ENCODE data around the gene SFSWAP.
"Not testable (repeated sequence)": the region's sequence is repeated elsewhere in the genome, so short reads cannot be mapped to it uniquely, and the experiment has no call there.

SFSWAP gene

DNA sequence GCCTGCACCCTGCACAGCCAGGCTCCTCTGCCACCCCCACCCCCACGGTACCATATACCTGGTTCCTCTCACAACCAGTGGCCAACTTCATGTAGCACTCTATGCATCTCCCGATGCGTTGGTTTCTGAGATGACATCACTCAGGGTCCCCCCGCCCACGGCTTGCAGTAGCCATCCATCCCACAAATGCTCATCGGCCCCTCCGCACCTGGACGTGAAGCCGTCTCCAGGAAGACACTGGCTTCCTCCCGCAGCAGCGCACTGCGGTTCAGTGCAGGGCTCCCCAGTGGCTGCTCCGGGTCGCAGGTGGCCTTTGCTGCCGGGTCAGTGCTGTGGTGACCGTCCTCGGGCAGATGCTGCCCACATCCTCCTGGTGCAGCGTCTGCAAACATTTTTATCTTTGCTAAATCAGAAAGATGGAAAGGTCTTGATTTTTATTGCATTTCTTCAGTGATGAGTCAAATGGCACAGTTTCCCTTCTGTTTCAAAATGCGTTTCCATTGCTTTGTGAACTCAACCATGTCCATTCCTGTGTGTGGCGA, 89.8 kb downstream of the SFSWAP start:
- TF ChIP-seq, protein P1, sequence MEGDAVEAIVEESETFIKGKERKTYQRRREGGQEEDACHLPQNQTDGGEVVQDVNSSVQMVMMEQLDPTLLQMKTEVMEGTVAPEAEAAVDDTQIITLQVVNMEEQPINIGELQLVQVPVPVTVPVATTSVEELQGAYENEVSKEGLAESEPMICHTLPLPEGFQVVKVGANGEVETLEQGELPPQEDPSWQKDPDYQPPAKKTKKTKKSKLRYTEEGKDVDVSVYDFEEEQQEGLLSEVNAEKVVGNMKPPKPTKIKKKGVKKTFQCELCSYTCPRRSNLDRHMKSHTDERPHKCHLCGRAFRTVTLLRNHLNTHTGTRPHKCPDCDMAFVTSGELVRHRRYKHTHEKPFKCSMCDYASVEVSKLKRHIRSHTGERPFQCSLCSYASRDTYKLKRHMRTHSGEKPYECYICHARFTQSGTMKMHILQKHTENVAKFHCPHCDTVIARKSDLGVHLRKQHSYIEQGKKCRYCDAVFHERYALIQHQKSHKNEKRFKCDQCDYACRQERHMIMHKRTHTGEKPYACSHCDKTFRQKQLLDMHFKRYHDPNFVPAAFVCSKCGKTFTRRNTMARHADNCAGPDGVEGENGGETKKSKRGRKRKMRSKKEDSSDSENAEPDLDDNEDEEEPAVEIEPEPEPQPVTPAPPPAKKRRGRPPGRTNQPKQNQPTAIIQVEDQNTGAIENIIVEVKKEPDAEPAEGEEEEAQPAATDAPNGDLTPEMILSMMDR (IDR thresholded peaks at IDR 0.05; ENCODE audit: low read depth, low read length, missing control alignments), result no peak
- no peak for DNase-seq (ENCODE audit: low read depth)
- no peak overlapping the region for H3K4me3 ChIP-seq (ENCODE audit: low read depth, low read length)

DNA sequence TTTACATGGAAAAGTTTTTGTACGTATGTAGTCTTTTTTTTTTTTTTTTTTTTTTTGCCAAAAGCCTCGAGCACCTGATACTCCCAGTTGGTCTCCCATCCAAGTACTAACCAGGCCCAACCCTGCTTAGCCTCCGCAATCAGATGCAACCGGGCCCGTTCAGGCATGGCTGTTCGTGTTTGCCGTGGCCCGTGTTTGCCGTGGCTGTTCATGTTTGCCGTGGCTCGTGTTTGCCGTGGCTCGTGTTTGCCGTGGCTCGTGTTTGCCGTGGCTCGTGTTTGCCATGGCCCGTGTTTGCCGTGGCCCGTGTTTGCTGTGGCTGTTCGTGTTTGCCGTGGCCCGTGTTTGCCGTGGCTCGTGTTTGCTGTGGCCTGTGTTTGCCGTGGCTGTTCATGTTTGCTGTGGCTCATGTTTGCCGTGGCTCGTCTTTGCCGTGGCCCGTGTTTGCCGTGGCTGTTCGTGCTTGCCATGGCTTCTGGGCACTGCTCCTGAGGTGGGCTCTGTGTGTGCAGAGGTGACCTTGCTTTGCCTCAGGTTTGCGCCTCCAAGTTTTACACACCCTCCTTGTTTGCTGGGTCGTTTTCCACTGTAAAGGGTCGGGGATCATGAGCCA, 90.5 kb downstream of the SFSWAP start:
- no peak for DNase-seq (ENCODE audit: low read depth)
- no peak overlapping the region for H3K4me3 ChIP-seq (ENCODE audit: low read depth, low read length)
- TF ChIP-seq, protein P1 (IDR thresholded peaks at IDR 0.05; ENCODE audit: low read depth, low read length, missing control alignments), result no peak

DNA sequence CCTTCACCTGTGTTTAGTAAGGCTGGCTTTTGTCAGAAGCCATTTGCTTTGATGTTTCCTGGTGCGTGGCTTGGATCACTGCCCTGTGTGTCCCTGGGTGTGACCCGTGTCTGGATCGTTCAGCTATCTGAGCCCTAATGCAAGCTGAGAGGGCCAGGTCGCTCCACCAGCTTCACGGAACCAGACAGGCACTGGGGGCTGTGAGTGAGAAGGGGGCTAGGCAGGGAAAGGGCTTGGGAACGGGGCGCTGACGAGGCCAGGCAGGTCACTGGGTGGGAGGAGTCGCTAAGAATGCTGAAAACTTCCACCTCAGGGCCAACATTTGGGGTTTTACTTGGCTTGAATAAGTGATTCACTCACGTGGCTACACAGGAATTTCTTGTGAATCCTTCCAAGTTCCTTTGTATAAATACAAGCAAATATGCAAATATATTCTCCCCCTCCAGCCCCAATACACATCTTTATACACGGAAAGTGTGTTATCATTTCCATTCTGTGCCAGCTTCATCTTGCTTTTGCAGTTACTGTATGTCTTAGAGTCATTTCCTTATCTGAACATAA, 93.2 kb downstream of the SFSWAP start:
- H3K4me3 ChIP-seq (ENCODE audit: low read depth, low read length), result no peak overlapping the region
- no peak for DNase-seq (ENCODE audit: low read depth)
- TF ChIP-seq, protein P1 (IDR thresholded peaks at IDR 0.05; ENCODE audit: low read depth, low read length, missing control alignments), result no peak

DNA sequence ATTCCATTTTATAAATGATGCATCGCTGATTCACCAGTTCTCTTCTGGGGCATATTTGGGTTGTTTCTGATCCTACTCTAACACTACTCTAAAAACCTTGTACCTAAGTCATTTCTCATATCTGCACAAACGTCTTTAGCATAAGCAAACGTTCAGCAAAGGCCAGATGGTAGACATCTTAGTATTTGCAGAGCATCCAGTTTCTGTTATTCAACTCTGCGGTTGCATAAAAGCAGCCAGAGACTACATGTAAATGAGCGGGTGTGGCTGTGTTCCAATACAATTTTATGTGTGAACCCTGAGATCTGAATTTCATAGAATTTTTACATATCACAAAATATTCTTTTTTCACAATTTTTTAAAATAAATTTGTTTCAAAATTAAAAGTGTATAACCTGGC, 94.5 kb downstream of the SFSWAP start:
- TF ChIP-seq, protein P1 (IDR thresholded peaks at IDR 0.05; ENCODE audit: low read depth, low read length, missing control alignments), result no peak
- no peak overlapping the region for H3K4me3 ChIP-seq (ENCODE audit: low read depth, low read length)
- no peak for DNase-seq (ENCODE audit: low read depth)

DNA sequence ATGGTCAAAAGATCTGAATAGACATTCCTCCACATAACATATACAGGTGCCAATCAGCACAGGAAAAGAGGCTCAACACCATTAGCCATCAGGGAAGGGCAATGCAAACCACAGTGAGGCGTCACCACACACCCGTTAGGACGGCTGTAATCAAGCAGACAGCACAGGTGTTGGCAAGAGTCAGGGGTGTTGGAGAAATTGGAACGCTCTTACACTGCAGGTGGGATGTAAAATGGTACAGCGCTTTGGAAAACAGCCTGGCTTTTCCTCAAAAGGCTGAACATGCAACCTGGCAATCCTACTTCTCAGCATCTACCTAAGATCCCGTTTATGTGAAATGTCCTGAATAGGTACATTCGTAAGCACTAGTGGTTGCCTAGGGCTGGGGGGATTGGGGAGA, 95.8 kb downstream of the SFSWAP start:
- H3K4me3 ChIP-seq (ENCODE audit: low read depth, low read length), result no peak overlapping the region
- TF ChIP-seq, protein P1 (IDR thresholded peaks at IDR 0.05; ENCODE audit: low read depth, low read length, missing control alignments), result no peak
- no peak for DNase-seq (ENCODE audit: low read depth)

DNA sequence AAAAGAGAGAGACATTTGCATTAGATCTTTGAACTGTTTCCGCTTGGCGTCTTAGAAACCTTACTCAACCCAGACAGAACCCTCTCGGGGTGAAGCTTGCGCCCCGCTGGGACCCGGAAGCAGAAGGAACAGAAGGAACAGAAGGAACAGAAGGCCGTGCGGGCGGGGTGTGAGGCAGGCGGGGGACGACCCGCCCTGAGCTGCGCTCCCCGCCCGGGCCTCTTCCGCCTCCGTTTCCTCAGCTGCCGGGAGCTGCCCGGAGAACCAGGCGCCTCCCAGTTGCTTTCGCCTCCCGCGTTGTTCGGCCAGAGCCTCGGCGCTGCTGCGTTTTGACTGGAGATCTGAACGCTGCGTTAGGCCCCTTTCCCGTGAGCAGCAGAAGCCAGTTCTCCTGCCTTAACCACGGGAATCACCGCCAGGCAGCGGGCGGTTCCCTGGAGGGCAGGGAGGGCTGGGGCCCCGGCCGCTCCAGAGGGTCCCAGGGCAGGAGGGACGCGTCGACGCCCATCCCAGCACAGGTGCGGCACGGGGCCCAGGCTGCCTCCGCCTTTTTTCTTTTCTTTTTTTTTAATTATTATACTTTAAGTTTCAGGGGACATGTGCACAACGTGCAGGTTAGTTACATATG, 98.0 kb downstream of the SFSWAP start:
- no peak for DNase-seq (ENCODE audit: low read depth)
- no peak overlapping the region for H3K4me3 ChIP-seq (ENCODE audit: low read depth, low read length)
- TF ChIP-seq, protein P1 (IDR thresholded peaks at IDR 0.05; ENCODE audit: low read depth, low read length, missing control alignments), result no peak

DNA sequence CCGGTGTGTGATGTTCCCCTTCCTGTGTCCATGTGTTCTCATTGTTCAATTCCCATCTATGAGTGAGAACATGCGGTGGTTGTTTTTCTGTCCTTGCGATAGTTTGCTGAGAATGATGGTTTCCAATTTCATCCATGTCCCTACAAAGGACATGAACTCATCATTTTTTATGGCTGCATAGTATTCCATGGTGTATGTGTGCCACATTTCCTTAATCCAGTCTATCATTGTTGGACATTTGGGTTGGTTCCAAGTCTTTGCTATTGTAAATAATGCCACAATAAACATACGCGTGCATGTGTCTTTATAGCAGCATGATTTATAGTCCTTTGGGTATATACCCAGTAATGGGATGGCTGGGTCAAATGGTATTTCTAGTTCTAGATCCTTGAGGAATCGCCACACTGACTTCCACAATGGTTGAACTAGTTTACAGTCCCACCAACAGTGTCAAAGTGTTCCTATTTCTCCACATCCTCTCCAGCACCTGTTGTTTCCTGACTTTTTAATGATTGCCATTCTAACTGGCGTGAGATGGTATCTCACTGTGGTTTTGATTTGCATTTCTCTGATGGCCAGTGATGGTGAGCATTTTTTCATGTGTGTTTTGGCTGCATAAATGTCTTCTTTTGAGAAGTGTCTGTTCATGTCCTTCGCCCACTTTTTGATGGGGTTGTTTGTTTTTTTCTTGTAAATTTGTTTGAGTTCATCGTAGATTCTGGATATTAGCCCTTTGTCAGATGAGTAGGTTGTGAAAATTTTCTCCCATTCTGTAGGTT, 98.8 kb downstream of the SFSWAP start:
- not testable (repeated sequence) for H3K4me3 ChIP-seq (ENCODE audit: low read depth, low read length); DNase-seq (ENCODE audit: low read depth)

Data from GM12864 (cell line).